Activated T-helper 9 cell treated with anti-CD3 and anti-CD28 coated beads, Interleukin-2, amount 50 U/mL, for 16 hours (primary cell): ENCODE data around the gene GMDS.

Source experiments
- DNase-seq: peaks from one replicate; pipeline ENCODE4 v3.0.0-alpha.2; 2020; ENCODE audit warnings: low read depth

GMDS gene

DNA sequence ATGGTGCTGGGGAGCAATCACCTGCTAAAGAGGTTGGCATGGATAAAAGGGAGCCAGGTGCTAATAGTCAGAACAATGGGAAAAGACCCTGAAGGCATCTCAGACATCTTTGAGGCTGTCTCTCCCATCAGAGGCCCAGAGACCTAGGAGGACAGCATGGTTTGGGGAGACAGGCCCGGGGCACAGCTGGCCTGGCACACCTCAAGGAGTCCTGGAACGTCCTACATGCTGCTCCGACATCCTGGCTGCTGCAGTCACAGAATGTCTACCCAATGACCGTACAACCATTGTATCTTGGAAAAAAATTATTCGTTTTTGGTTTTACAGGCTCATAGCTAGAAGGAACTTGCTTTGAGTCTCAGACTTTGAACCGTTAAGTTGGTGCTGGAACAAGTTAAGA is 4.4 kb downstream of the GMDS start:
- DNase-seq = no peak

DNA sequence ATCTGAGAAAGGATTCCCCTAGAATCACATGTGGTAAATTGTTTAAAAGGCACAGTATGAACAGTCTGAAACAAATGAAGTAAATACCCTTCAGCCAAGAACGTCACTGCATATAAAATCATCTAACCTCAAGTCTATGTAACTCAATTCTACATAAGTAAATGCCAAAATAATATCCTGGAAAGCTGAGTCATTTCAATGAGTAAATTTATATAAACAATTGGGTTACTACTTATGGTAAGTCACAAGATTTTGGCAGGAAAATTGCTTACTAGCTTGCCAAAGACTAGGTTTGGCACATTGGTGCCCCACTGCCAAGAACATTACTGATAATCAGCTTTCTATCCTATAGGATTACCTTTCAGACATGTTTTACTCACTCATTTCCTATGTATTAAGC is 8.4 kb downstream of the GMDS start:
- DNase-seq = no peak

DNA sequence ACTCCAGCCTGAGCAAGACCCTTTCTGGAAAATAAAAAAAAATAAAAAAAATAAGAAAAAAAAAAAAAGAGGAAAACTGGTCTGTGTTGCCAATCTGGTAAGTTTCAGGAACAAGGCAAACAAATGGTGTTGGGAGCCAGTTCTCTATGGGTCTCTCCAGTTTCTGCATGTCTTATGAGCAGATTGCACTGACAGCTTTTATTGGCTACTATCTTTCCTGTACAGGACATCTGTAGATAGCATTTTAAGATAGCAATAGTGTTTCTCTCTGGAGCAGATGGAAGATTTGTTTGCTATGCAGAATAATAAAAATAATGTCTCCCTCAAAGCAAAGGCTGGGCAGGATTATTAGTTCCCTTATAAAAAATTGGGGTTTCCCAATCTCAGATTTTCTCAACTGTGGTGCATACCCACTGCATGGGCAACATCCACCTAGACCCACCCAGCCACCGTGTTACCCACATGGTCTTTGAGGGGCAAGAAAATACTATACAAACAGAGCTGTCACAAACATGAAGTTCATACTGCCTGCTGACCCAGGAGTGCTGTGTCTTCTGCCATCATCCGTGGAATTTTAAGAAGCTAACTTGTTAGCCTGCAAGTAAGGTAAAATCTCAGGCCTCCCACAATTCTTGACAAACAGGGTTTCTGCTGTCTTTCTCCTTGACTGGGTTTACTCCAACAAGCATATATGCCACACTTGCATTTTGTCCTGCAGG is 9.5 kb downstream of the GMDS start:
- DNase-seq = no peak

DNA sequence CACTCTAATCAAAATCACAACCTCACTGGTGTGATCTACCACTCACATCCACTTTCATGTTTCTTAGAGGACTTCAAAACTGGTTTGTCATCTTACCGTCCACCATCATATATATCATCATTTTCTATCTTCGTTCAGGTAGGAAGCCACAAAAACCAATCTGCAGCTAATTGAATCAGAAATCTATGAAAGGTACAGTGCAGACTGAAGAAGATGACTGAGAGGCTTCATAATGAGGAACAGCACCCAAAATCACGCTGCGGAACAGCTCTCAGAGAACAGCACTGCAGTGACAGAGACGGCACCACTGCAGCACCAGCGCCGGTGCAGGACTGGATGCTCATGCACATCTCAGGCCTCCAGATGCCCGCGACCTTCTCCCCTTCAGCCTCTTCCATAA is 13.0 kb downstream of the GMDS start:
- DNase-seq = no peak

DNA sequence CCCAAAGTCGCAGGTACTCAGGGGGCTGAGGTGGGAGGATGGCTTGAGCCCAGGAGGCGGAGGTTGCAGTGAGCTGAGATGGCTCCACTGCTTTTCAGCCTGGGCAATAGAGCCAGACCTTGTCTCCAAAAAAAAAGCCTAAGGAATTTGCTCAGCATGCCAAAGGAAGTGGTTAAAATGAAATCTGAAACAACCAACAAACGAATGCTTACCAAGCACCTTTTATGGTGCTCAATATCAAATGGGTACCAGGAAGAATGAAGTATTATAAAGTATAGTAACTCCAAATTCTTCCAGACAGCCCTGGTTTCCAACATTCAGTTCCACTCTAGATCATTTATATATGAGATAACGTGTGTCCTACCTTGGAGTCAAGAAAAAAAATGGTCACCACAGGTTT is 14.0 kb downstream of the GMDS start:
- DNase-seq = no peak

DNA sequence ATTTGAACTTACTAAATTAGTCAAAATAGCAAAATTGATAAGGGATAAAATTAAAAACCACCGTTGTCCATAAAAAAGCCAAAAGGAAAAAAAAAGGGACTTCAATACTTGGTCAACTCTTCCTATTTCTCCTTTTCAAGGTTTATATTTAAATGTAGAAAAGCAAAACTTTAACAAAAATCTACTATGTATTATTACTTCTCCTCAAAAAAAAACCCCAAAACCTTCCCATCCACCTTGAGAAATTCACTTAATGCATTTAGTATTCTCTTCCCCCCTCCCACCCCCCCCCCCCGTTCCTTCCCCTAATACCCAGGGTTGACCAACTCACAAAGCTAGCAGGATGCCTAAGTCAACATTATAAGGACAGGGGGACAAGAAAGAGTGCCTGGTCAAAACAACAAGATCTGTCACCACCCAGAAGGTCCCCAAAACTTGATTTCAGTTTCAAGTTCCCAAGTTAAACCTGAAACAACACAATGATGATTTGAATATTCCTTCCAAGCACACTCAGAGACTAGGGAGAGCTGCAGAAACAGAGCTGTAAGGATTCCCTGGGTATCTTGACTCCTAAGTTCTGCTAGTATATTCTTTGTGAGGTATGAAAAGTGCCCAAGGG is 14.6 kb downstream of the GMDS start:
- no peak for DNase-seq

DNA sequence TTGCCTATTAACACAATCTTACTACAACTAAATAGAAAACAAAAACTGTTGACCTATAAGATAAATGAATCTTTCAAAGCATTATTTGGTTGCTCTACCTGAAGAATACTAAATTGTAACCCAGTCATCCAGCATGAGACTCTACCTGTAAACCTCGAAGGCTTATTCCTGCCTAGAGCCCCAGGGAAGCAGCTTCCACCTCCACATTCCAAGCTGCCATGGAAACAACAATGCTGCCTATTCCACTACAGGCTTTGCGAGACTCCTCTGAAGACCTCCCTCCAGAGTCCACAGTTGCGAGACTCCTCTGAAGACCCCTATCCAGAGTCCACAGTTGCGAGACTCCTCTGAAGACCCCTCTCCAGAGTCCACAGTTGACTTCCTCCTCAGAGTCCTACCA is 15.7 kb downstream of the GMDS start:
- no peak for DNase-seq

DNA sequence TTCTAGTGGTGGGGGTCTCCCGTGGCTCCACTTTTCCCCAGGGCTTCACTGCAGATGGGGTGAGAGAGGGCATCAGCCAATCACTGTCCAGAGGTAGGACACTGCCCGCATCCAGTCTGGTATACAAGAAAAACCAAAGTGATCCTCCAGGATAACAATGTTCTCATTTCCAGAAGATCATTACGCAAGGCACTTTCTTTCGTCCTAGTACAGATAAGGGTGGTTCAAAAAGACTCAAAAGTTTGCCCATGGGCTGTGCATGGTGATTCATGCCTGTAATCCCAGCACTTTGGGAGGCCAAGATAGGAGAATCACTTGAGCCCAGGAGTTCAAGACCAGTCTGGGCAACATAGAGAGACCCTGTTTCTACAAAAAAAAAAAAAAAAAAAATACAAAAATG is 16.4 kb downstream of the GMDS start:
- DNase-seq = no peak

DNA sequence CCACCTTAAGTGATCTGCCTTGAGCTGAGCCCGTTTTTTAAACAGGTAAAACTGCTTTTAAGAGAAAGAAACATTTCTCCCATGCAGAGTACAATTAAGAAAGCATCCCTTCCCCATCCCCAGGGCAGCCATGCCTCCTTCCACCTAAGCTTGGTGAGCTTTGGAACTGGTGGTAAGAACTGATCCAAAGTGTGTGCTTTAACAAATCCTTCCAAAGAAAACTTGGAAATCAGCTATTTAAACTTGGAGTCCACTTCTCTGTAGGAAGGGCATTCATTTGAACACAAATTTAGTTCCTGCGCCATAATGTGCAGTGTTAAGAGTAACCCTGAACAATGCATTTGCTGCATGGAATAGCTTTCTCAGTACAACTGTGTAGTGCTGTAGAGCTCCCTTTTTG is 17.0 kb downstream of the GMDS start:
- no peak for DNase-seq

DNA sequence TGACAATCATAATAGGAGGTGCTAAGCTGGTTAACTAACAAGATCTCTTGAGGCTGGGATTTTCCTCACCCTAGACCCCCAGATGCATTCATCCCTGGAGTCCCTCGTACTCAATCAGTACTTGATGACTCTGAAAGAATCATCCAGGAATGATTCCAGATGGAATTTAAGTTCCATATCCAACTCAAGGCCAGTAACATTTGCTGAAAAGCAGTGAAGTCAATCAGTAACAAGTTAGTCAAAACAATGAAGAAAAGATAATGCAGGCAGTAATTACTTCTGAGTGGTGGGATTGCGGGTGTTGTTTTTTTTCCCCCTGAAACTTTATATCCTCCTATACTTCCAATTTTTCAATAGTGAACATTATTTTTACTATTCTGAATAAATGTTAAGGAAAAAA is 18.6 kb downstream of the GMDS start:
- no peak for DNase-seq

DNA sequence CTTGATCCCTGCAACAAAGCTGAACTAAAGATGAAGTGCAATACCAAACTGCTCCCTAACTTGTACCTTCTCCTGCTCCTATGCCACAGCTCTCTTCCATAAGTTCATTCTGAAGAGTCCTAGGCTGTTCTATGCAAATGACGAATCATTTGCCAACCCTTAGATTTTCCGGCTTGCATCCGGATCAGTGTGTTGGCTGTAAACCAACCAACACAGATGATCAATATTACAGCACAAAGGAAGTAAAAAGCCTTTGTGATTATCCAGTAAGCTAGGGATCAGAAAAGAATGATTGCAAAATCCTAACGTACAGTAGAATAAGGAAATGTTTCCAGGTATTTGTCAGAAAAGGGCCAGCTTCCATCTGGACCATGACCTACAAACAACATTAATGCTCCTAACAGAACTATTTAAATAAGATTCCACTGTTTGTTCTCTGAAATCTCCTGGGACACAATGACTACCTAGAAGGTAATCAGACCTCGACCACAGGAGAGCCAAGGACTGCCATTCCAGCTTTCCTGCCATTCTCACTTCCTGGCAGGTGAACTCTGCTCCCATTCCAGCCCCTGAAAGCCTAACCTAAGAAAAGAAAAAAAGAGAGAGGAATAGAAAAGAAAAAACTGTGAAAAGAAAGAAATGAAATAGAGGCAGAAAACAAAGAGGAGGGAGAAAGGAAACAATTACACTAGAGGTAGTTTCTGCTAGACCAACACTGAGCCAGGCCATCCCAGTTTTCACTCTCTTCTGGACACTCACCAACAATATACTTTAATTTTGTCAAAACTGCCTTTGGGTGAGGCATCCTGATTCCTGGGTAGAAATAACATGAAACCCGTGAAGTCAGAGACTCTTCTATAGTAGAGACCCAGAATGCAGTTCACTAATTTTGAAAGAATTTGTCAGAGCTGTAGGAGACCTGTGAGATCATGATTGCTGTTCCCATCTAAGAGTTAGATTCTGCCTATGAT is 19.7 kb downstream of the GMDS start:
- DNase-seq = no peak

DNA sequence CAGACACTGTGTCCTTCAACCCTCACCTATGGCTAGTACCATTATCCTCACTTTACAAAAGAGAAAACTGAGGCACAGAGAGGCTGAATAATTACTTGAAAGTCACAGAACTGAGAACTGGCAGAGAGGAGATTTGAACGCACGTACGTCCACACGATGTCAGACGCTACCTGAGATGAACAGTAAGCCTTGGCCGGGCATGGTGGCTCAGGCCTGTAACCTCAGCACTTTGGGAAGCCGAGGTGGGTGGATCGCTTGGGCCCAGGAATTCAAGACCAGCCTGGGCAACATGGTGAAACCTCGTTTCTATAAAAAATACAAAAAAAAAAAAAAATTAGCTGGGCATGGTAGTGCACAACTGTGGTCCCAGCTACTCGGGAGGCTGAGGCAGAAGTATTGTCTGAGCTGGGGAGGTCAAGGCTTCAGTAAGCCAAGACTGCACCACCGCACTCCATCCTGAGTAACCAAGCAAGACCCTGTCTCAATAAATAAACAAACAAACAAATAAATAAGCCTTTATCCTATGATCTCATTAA is 20.5 kb downstream of the GMDS start:
- no peak for DNase-seq

DNA sequence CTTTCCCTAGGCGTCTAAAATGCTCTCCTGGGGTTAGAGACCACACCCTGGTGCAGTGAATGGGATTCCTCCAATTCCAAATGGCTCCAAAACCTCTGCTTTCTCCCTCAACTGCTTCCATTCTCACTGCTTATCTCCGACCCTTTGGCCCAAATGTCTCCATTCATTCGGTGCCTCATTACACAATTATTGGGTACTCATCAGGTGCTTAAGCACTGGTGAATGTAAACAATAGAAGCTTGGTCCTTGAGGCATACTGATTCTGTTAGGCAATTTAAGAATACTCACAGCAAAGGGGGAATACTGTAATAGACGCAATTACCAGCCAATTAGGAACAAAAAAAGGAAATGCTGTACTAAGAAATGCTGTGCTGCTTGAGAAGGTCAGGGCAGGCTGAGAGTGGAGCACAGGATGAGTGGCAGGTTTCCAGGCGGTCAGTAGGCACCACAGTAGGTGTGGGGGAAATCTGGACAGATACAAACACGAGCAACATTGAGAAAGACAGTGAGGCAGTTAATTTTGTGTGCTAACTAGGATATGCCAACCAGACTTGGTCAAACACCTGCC is 23.0 kb downstream of the GMDS start:
- DNase-seq = no peak

DNA sequence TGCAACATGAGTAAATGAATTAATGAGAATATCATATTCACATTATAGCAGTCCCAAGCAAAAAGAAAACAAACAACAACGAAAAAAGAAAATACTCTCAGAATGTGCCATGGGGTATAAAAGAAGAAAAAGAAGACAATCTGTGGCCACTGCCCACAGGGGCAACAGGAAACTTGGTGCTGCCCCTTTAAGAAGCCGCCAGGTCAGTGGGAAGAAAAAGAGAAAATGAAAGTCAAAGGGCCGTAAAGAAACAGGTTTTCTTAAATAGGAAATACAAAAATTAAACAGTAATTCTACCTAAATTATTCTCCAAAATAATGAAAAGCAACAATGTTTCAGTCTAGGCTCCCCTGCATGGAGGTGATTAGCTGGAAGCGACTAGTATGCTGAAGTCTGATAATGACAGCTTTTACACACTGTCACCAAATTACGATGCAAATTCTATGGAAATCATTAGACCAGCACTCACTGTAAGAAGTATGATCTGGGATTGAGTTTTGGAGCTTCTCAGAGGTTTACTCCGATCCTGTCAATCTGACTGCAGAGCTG is 23.6 kb downstream of the GMDS start:
- no peak for DNase-seq

DNA sequence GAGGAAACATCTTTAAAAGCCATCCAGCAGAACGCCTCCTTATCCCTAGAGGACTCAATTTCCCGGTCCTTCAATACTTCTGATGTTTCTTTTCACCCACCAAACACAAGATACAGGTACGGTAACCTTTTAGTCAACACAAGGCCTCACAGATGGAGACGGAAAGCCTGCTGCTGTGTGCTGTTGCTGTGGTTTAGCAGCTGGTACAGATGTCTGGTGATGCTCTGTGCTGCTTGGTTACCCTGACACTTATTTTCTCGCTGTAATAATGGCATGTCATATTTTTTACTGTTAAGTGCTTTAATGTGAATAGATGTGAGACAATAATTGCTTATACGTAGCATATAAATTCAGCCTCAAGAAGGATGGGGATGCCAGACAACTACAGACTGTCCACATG is 25.3 kb downstream of the GMDS start:
- no peak for DNase-seq

DNA sequence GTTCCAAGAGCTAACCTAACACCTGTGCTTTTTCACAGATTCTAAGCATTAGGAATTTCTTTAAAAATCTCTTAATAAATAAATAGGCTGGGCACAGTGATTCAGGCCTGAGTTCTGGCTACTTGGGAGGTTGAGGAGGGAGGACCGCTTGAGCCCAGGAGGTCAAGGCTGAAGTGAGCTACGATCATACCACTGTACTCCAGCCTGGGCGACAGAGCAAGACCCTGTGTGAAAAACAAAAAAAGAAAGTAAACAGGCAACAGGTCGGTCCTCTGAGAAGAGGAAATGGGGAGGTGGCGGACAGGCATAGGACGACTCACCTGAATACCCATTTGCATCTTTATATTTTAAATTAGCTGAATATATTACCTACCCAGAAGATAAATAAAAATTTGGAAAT is 26.5 kb downstream of the GMDS start:
- DNase-seq = no peak

DNA sequence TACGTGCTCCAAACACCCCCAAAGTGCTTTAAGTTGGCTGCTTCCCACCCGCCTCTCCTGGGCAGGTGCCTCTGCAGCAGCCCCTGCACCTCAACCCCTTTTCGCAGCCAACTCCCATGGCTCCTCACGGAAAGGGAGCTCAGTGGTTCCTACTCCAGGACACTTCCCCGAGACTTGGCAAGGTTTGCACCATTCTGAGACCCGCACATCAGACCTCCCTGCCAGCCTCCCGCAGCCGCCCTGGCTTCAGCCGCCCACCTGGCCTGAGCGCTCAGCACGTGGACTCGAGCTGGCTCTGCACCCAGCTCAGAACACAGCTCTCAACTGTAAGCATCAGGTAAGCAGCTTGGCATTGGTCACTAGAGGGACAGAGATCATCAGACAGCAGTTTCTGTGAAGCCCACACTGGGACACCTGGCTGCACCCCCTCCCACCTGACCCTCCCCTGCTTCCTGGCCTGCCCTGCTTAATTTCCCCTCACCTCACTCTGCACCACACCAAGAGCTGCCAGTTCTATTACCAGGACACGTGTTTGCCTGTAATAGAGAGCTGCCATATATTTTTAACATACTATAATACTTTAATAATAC is 28.5 kb downstream of the GMDS start:
- DNase-seq = no peak

DNA sequence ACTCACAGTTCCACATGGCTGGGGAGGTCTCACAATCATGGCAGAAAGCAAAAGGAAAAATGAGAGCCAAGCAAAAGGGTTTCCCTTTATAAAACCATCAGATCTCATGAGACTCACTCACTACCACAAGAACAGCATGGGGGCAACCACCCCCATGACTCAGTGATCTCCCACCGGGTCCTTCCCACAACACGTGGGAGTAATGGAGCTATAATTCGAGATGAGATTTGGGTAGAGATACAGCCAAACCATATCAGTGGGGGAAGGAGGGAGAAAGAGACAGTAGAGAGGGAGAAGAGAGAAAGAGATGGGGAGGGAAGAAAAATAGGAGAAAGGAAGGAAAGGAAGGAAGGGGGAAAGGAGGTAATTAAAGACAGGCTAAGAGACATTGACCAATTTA is 30.1 kb downstream of the GMDS start:
- DNase-seq = no peak

DNA sequence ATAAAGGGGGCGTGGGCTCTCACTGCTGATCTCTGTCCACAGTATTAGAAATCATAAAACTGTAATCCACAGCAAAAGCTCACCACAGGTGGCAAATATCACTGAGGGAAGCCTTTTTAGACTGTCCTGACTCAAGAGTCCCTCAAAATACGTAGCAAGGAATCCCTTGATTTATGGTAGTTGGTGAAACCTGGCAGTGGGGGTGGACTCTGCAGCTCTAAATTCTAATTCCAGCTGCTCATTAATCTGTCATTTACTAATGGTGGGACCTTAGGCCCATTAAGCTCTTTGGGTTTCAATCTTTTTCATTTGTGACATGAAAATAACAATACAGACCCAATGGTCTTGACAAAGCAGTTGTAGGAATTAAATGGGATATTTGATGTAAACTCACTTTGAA is 32.3 kb downstream of the GMDS start:
- DNase-seq = no peak

DNA sequence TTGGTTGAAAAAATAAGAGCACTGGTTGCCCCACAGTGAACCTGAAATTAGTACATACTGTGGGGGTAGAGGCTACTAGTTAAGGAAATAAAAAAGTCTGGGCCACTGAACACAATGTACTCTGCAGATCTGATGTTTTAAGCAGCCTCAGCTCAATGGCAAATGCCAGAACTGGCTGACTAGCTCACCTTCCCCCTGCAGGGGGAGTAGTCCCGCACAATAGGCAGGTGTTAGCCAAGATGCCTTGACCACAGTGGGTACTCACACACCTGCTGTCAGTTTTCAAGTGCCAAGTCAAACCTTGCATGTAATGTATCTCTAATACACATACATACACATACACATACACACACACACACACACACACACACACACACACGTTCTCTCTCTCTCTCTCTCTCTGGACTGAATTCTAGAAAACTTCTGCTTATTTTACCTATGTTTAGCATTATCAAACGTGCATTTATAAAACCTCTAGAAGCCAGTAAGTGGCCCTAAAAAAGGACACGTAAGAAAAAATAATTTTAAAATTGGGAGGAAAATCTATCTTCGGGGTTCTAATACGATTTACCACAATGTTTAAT is 36.1 kb downstream of the GMDS start:
- DNase-seq = no peak

DNA sequence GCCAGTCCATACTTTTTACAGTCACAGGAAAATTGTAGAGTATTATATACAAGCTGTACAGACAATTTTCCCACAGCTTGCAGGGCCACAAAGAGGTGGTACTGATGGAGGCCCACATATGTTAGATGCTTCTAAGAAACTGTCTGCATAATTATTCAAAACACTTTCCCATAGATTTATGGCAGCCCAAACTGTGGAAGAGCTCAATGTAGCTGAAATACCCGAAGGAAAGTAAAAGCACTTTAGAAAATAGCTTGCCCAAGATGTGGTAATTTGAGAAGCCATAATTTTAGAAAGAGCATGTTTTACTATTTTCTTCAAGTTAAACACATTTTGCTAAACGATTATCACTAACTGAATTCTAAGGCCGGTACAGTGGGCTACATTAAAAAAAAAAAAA is 36.9 kb downstream of the GMDS start:
- DNase-seq = no peak
